HG02870 (cell line): Measurements from ENCODE around the gene DACH1.

Experiments used
- ATAC-seq: cut with Tn5 transposase; IDR thresholded peaks from one replicate; pipeline ENCODE4 v1.9.1; 2021; ENCODE audit warnings: mild to moderate bottlenecking, moderate library complexity; ENCODE audit not compliant: unreplicated experiment

Gene DACH1

GRCh38 chr13:71714802-71715375 is 152.1 kb downstream of the DACH1 start:
- ATAC-seq: no peak

- no peak for ATAC-seq
Observed at GRCh38 chr13:71712988-71713653, 153.9 kb downstream of the DACH1 start.

DNA sequence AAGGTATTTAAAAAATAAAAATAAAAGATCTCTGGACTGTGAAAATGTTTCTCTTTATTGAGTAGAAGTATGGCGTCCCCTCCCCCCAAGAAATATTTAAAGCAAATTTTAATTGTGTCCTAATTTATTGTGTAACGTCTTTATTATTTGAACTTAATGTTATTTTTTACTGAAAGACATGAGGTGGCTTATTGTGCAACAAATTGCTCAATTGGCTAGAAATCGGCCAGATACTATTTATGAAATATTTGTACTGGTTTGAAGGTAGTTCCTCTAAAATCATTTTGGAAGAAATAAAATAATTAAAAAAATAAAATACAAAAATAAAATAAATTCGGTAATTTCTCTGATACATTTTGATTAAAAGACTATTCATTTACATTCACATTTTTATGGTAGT is 162.3 kb downstream of the DACH1 start:
- no peak for ATAC-seq

DNA sequence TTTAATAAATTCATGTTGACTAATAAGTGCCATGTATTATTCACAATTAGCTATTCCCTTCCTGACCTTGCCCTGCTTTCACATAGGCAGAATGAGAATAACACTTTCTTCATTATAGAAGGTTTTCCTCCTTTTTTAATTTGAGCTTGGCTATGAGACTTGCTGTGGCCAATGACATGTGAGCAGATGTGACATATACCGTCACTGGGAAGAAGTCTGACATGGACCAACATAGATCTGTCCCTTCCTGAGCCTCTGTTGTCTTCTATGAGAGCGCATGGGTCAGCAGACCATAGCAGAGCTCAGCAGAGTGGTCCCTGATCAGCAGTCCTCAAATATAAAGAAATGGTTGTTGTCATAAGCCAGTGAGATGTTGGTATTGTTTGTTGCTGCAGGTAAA is 163.9 kb downstream of the DACH1 start:
- ATAC-seq: no peak

GRCh38 chr13:71702253-71702652 is 164.8 kb downstream of the DACH1 start:
- no peak for ATAC-seq

DNA sequence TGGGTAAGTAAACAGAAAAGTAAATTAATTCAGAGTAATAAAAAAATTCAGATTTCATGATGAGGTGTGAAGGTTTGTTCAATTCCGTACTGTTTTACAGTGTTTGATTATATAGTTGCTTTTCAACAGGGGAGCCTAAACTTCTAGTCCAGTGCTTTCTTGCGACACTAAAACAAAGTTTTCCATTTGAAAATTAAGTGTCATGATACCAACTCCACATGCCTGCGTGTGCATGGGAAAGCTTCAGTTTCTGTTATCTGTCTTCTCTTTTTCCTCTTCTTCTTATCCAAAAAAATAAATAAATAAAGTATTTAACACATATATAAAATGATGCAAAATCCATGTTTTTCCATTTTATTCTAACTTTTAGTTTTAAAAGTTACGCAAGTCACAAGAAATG is 165.3 kb downstream of the DACH1 start:
- ATAC-seq: no peak

DNA sequence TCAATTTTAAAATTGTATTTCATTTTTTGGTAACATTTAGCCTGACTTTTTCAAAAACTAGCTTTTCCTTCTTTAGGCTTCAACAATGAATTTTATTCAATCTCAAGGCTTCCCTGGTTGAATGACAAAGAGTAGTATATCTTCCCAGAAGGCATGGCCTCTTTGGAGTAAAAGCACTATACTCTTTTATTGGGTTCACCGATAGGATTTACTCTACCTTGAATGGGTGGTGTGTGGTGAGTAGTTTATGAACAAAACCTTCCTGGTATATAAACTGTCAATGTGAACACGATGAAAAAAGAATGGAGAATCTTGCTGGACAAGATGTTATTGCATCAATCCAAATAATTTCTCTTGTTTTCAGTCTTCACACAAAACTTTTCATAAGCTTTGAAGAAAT is 167.7 kb downstream of the DACH1 start:
- ATAC-seq: no peak

DNA sequence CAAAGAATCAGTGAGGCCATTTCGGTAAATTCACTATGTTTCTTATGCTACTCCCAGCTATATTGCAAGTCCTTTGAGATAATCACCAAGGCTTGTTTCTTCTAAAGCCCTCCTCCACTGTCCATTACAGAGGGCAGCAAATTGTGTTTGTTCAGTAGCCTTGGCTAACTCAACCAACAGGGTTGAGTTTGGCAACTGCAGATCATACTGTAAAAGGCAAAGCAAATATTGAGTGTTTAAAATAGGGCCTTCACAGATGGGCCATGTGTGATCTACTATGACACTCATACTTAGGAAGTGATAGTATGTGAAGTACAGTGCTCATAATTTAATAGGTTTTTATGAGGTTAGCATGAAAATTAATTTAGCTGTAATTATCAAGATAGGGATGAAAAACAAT is 171.3 kb downstream of the DACH1 start:
- no peak for ATAC-seq

- ATAC-seq: no peak
Observed at GRCh38 chr13:71685072-71685471, 181.9 kb downstream of the DACH1 start.

- no peak for ATAC-seq
Observed at GRCh38 chr13:71681901-71682613, 184.9 kb downstream of the DACH1 start.

DNA sequence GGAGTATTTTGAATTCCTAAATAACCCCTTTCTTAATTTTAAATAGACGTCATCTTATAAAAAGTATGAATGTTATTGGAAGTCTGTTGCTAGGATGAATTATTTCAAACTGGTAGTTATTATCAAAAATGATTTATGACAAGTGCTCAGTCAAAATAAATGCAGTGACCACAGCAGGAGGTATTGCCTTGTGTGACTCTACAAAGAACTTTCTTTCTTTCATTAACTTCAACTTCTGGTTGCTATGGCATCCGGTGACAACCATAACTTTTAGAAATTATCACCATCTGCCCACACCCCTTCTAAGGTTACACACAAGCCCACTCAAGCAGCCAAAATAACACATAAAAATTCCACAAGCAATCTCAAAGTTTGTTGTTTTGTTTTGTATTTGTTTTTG is 189.9 kb downstream of the DACH1 start:
- ATAC-seq: no peak

- ATAC-seq: no peak
Observed at GRCh38 chr13:71672512-71672911, 194.5 kb downstream of the DACH1 start.

GRCh38 chr13:71663431-71663830 is 203.6 kb downstream of the DACH1 start:
- no peak for ATAC-seq

DNA sequence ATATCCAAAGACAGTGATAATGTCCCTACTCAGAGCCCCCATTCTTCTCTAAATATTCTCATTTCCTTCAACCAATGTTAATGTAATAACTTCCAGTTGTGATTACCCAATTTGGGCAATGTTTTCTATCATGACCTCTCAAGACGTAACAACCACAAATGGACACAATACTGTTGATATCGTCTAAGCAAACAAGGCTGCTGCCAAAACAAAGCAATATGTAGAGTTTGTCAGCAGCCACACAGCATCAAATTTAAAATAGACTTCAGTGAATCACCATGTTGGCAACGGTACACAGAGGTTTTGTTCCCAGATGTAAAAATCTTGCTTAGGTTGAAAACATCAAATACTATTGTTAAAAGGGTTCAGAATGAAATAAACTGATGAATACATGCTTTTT is 205.1 kb downstream of the DACH1 start:
- no peak for ATAC-seq

DNA sequence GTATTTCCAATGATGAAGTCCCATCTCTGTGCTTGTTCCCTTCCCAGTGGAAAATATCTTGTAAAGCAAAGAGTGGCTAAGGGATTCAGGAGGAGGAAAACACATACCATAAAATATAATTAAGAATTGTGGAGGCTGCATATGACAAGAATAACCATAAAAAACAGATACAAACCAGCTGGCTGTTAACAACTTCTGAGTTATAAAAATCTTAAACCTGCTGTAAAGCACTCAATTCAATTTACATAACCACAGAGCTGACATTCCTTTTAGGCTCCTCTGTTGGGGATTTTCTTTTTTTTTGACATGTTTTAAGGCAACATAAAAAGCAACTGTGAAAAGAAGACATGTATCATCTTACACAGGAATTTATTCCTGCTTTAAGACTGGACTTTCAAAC is 207.6 kb downstream of the DACH1 start:
- no peak for ATAC-seq

DNA sequence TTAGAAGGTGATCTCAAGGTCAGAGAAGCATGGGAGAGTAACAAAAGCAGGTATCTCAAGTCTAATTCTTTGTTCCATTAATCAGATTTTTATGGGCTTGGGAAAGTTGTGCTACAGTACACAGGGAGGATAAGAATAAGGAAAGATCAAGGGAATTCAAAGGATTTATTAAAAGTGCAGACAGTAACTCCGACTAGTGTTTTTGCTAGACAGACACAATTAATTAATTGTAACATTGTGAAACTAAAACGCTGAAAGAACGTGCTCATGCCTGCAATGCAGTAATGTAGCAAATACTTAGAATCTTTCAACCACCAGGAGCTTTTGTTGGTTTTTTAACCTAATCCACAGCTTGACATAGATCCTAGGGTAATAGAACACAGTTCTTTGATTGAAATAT is 221.5 kb downstream of the DACH1 start:
- no peak for ATAC-seq

DNA sequence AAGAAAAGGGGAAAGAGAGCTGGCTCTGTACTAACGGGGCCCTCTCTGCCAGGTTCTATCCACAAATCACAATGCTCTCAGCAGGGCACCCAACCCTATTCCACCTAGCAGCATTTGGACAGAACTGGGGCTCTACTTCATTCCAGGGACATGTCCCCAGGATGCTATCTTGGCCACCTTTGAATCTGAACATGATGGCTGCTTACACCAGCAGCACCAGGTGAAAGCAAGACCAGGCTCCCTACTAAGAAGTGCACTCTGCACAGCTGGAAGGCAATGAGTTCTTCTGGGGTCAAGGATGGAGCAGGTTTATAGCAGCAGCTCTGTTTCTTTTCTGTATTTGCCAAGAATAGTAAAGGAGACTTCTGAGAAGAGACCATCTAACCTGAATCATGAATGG is 222.4 kb downstream of the DACH1 start:
- ATAC-seq: no peak

DNA sequence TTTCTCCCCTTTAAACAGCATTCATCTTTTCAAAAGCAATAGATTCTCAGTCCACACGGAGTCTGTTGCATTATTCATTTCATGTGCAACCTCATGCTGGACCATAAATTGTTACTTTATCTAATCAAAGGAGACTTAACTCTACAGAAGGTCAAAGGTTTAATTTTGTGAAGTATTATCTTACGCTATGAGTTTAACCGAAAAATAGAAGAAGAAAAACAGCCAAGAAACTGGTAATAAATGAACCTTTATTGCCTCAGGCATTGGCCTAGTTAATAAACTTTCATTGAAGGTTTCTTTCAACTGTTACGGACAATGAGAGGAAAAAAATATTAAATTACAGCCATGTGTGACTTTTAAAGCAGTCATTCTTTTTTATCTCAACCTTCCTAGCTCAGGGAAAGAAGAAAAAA is 223.6 kb downstream of the DACH1 start:
- no peak for ATAC-seq

DNA sequence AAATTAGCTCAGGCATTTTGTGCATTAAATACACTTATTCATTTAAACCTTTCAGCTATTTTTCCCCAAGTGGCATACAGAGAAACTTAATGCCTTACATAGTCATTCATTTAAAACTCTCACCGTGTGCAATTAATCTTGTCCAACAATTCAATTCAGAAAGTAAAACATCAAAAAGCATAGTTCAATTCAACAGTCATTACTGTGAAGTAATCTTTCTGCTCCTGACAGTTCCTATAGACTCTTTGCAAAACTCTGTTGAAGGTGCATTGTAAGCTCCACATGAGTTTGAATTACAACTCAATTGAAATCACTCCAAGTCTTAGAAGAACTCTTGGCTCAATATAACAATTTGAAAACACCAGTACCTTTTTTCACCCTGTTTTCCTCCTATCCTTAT is 228.3 kb downstream of the DACH1 start:
- ATAC-seq: no peak

DNA sequence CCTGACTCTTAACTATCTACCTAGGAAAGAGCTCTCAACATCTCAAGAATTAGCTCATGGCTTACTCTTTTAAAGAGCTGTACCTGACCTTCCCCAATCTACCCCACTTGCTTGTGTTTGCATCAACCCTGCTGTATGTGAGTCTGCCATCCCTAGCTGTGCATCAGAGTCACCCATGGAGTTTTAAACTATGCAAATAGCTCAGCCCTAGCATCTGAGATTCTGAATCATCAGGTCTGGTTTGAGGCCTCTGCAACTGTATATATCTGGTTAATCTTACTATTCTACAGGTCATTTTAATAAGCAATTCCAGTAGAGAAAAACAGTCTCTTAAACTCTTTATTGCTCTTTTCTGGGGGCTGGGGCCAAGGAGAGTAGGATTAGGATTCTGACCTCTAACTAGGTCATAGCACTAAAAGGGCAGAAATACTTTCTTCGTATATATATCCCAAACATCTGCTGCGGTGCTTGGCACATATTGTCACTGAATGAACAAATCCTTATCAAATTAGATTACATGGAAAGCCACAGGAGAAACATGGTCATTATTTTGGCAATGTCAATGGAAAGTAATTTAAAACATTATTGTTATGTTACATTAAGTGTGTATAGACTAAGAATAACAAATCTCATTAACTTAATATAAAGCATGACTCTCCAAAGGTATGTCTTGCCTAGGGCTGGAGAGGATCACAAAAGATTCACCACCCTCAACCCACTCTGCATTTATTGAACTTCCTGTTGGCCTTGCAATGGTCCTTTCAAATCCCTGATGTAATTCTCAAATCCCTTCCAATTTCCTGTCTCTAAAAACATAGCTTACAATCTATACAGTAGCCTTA is 232.2 kb downstream of the DACH1 start:
- ATAC-seq: no peak

DNA sequence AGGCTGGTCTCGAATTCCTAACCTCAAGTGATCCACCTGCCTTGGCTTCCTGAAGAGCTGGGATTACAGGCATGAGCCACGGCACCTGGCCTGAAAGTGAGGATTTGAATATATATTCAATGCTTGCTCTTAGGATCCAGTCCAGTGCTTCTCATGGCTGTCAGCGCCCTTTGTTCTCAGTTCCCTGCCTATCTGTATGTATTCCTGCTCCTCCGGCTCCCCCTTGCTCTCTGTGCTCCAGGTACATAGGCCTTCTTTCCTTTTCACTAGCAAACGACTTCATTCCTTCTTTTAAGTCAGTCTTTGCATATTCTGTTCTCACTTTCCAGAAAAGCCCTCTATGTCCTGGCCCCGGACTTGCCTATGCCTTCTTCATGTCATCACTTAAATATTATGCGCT is 232.8 kb downstream of the DACH1 start:
- no peak for ATAC-seq

DNA sequence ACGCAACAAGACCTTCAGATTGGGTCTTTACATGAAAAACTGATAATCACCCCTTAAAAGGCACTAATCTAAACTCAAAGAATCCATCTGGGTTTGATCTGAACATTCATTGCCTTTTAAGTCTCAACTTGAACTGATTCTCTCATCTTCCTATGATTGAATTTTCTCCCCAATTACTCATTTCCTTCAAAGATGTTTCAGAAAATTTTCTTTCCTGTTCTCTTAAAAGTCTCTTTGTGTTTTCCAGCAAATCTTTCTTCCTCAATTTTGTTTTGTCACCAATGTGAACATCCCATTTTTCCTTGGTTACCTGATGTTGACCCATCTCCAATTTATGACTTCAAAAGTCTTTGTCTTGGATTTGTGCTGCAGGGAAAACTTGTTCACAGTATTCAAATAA is 234.3 kb downstream of the DACH1 start:
- ATAC-seq: no peak
